HEK293 (cell line): ENCODE results near the gene GSN.

Experiments used
- CTCF ChIA-PET: fragments of 350-600 bp; formaldehyde crosslinking; extraction: SDS; loops from one replicate; lab custom pipeline; 2021; ENCODE audit warnings: antibody characterized with exemption; lab: Yijun Ruan, JAX
- POLR2A ChIA-PET: fragments of 300-600 bp; formaldehyde crosslinking; extraction: SDS; loops from one replicate; lab custom pipeline; 2020; ENCODE audit warnings: antibody characterized with exemption, inconsistent platforms; lab: Yijun Ruan, JAX
- H3K27ac ChIP-seq: fragments of 200-500 bp; sonication (Bioruptor generic); 2 replicates; pipeline ENCODE4 v1.5.1; 2014; ENCODE audit warnings: low read depth, low read length, control low read depth, inconsistent platforms; ENCODE audit errors: extremely low read depth
- H3K36me3 ChIP-seq, 2 experiments: fragments of 200-500 bp in 1 of 2; sonication (Bioruptor generic) in 1 of 2; 1 replicate in 1 of 2; 2 replicates in 1 of 2; pipeline ENCODE4 v1.5.1; 2014 to 2017; ENCODE audit warnings: inconsistent platforms in 2 of 2, low read length in 2 of 2; ENCODE audit not compliant: control insufficient read depth in 2 of 2, insufficient read depth in 1 of 2
- H3K4me1 ChIP-seq: fragments of 200-500 bp; sonication (Bioruptor generic); 2 replicates; pipeline ENCODE4 v1.5.1; 2014; ENCODE audit warnings: mild to moderate bottlenecking, low read length, inconsistent platforms; ENCODE audit not compliant: control insufficient read depth, insufficient read depth
- H3K4me3 ChIP-seq: 2 replicates; pipeline ENCODE4 v1.5.1; 2011; ENCODE audit warnings: low read depth, mild to moderate bottlenecking, control low read depth, low read length, moderate library complexity
- H3K9me3 ChIP-seq: fragments of 200-500 bp; sonication (Bioruptor generic); 2 replicates; pipeline ENCODE4 v1.5.1; 2014; ENCODE audit warnings: low read depth, low read length, inconsistent platforms; ENCODE audit not compliant: control insufficient read depth, insufficient read depth
- HOXC10 ChIP-seq: sonication (generic); formaldehyde crosslinking; IDR thresholded peaks from 2 replicates; pipeline ENCODE4 v1.8.1; 2023; ENCODE audit warnings: mild to moderate bottlenecking, missing genetic modification reagents
- OSR2 ChIP-seq: fragments of 450-650 bp; formaldehyde crosslinking; IDR thresholded peaks from 2 replicates; pipeline ENCODE4 v1.5.1; 2016; ENCODE audit warnings: missing biosample characterization, missing genetic modification characterization
- PRDM1 ChIP-seq: fragments of 450-650 bp; formaldehyde crosslinking; IDR thresholded peaks from 2 replicates; pipeline ENCODE4; 2016; ENCODE audit warnings: missing biosample characterization, missing genetic modification characterization
- RBAK ChIP-seq: fragments of 450-650 bp; formaldehyde crosslinking; IDR thresholded peaks from 2 replicates; pipeline ENCODE4 v1.5.1; 2016; ENCODE audit warnings: missing biosample characterization, missing genetic modification characterization
- ZBTB7A ChIP-seq: fragments of 450-650 bp; formaldehyde crosslinking; IDR thresholded peaks from 2 replicates; pipeline ENCODE4 v1.5.1; 2016; ENCODE audit warnings: low read depth, missing biosample characterization, missing genetic modification characterization
- ZNF239 ChIP-seq: fragments of 450-650 bp; formaldehyde crosslinking; IDR thresholded peaks from 2 replicates; pipeline ENCODE4 v1.5.1; 2016; ENCODE audit warnings: missing biosample characterization, missing genetic modification characterization
- ZNF324 ChIP-seq: fragments of 450-650 bp; formaldehyde crosslinking; IDR thresholded peaks from 2 replicates; pipeline ENCODE4 v1.5.1; 2016; ENCODE audit warnings: missing biosample characterization, missing genetic modification characterization
- ZNF366 ChIP-seq: fragments of 450-650 bp; formaldehyde crosslinking; conservative IDR thresholded peaks from 2 replicates; pipeline ENCODE4 v1.5.1; 2016; ENCODE audit warnings: missing biosample characterization, missing genetic modification characterization
- ZNF394 ChIP-seq: fragments of 450-650 bp; formaldehyde crosslinking; IDR thresholded peaks from 2 replicates; pipeline ENCODE4 v1.5.1; 2016; ENCODE audit warnings: missing biosample characterization, missing genetic modification characterization, mild to moderate bottlenecking, moderate library complexity, borderline replicate concordance
- ZNF560 ChIP-seq: fragments of 450-650 bp; formaldehyde crosslinking; IDR thresholded peaks from 2 replicates; pipeline ENCODE4 v1.5.1; 2017; ENCODE audit warnings: missing biosample characterization, missing genetic modification characterization, borderline replicate concordance
- ZNF768 ChIP-seq: fragments of 450-650 bp; formaldehyde crosslinking; IDR thresholded peaks from 2 replicates; pipeline ENCODE4 v1.5.1; 2018; ENCODE audit warnings: missing biosample characterization, mild to moderate bottlenecking, missing genetic modification characterization
- ZNF777 ChIP-seq: fragments of 450-650 bp; formaldehyde crosslinking; IDR thresholded peaks from 2 replicates; pipeline ENCODE4 v1.5.1; 2017; ENCODE audit warnings: missing biosample characterization, missing genetic modification characterization, borderline replicate concordance
- ZSCAN16 ChIP-seq: fragments of 450-650 bp; formaldehyde crosslinking; IDR thresholded peaks from 2 replicates; pipeline ENCODE4 v1.5.1; 2016; ENCODE audit warnings: missing biosample characterization, missing genetic modification characterization
- TF ChIP-seq, protein P1 (sequence below): fragments of 450-650 bp; formaldehyde crosslinking; IDR thresholded peaks from 2 replicates; pipeline ENCODE4 v1.5.1; 2017; ENCODE audit warnings: missing biosample characterization, missing genetic modification characterization
- TF ChIP-seq, protein P2 (sequence below): fragments of 450-650 bp; formaldehyde crosslinking; IDR thresholded peaks from 2 replicates; pipeline ENCODE4 v1.5.1; 2017; ENCODE audit warnings: missing biosample characterization, missing genetic modification characterization

GSN gene

DNA sequence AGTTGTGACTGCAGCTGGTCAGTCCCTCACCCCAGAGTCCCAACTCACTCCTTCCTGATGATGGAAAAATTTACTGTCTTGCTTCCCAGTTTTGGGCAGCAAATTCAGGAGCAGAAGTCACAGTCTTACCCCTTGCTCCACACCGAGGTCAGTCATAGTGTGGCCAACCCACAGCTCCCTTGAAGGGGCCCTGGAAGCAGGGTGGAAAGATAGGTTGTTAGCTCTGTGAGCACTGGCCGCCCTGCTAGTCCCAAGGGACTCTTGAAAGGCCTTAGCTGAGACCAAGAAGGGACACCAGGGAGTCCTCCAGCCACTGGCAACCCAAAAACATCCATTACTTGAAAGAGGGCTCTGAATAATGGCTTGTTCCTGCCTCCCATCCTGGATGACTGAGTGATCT lies 40.0 kb downstream of the GSN start:
- Histone ChIP-seq H3K9me3 (no peaks in the 10 kb centered on the region), H3K4me3 (no peak overlapping the region), H3K36me3 (peaks cover 0 to 43% of the 10 kb centered on the region in 2 experiments; a peak in 1 of 3 replicates), H3K4me1 (no peaks in the 10 kb centered on the region), H3K27ac (no peak overlapping the region)
- TF ChIP-seq ZNF239 (tag by site-specific recombination) (no peak), HOXC10 (no peak)
- CTCF ChIA-PET: interaction anchor here (0.6 to 4.5 kb wide), 4 partner anchors 8 to 354 kb away, joined by 3 to 27 read pairs (median 10); no protein-coding TSS in a partner anchor
- POLR2A ChIA-PET: no interaction called here

DNA sequence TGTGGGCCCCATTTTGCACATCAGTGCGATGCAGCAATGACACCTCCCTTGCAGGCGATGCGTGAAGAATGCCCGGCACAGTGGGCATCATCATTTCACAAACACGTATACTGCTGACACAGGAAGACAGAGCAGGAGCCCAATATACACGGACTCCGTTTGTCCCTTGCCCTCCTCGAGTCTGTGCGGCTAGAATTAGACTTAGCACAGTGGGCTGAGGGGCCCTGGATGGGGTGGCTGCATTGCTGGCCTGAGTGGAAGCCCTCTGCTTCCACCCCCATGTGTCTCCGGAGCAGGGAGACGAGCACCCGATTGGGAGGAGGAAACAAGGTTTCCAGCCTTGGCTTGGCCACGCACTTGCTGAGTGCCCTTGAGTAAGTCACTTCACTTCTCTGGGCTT lies 40.8 kb downstream of the GSN start:
- Histone ChIP-seq H3K4me3 (no peak overlapping the region), H3K36me3 (peaks cover 0 to 44% of the 10 kb centered on the region in 2 experiments; a peak in 1 of 3 replicates), H3K9me3 (no peaks in the 10 kb centered on the region), H3K4me1 (no peaks in the 10 kb centered on the region), H3K27ac (no peak overlapping the region)
- TF ChIP-seq, protein P1, sequence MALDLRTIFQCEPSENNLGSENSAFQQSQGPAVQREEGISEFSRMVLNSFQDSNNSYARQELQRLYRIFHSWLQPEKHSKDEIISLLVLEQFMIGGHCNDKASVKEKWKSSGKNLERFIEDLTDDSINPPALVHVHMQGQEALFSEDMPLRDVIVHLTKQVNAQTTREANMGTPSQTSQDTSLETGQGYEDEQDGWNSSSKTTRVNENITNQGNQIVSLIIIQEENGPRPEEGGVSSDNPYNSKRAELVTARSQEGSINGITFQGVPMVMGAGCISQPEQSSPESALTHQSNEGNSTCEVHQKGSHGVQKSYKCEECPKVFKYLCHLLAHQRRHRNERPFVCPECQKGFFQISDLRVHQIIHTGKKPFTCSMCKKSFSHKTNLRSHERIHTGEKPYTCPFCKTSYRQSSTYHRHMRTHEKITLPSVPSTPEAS (tag by site-specific recombination): no peak
- TF ChIP-seq ZNF560 (tag by site-specific recombination): no peak
- ChIA-PET CTCF (interaction anchor here (0.8 to 2.8 kb wide), 3 partner anchors 11 to 96 kb away, joined by 3 to 16 read pairs (median 3); no protein-coding TSS in a partner anchor), POLR2A (no interaction called here)

DNA sequence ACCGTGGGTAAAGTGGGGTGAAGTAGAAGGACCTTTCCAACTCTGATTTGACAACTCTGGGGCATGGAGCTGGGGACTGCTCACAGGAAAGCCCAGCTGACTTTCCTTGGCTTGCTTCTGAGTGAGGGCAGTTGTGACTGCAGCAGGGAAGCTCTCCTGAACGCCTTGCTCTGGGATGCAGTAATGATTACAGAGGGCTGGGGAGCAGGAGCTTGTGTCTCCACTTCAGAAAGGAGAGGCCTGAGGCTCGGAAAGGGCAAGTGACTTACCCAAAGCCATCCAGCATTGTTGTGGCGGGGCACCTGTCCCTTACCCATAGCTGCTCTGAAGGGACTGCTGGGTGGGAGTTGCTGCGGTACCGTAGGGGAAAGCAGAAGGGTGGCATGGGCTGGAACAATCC lies 41.2 kb downstream of the GSN start:
- H3K36me3 ChIP-seq: peaks cover 0 to 44% of the 10 kb centered on the region in 2 experiments; a peak in 1 of 3 replicates
- TF ChIP-seq OSR2 (tag by site-specific recombination) (no peak), ZNF324 (tag by site-specific recombination) (no peak), ZNF777 (tag by site-specific recombination) (no peak), ZSCAN16 (tag by site-specific recombination) (no peak), ZBTB7A (no peak)
- TF ChIP-seq, protein P2, sequence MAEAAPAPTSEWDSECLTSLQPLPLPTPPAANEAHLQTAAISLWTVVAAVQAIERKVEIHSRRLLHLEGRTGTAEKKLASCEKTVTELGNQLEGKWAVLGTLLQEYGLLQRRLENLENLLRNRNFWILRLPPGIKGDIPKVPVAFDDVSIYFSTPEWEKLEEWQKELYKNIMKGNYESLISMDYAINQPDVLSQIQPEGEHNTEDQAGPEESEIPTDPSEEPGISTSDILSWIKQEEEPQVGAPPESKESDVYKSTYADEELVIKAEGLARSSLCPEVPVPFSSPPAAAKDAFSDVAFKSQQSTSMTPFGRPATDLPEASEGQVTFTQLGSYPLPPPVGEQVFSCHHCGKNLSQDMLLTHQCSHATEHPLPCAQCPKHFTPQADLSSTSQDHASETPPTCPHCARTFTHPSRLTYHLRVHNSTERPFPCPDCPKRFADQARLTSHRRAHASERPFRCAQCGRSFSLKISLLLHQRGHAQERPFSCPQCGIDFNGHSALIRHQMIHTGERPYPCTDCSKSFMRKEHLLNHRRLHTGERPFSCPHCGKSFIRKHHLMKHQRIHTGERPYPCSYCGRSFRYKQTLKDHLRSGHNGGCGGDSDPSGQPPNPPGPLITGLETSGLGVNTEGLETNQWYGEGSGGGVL (tag by site-specific recombination): no peak
- ChIA-PET CTCF (interaction anchor here (0.8 to 2.8 kb wide), 4 partner anchors 9 to 96 kb away, joined by 3 to 16 read pairs (median 4); no protein-coding TSS in a partner anchor), POLR2A (interaction anchor here (1.7 kb wide), 1 partner anchor 11 kb away, joined by 3 read pairs; no protein-coding TSS in a partner anchor)
- no peak overlapping the region for H3K27ac ChIP-seq
- no peak overlapping the region for H3K4me3 ChIP-seq
- H3K4me1 ChIP-seq: no peaks in the 10 kb centered on the region
- H3K9me3 ChIP-seq: no peaks in the 10 kb centered on the region

DNA sequence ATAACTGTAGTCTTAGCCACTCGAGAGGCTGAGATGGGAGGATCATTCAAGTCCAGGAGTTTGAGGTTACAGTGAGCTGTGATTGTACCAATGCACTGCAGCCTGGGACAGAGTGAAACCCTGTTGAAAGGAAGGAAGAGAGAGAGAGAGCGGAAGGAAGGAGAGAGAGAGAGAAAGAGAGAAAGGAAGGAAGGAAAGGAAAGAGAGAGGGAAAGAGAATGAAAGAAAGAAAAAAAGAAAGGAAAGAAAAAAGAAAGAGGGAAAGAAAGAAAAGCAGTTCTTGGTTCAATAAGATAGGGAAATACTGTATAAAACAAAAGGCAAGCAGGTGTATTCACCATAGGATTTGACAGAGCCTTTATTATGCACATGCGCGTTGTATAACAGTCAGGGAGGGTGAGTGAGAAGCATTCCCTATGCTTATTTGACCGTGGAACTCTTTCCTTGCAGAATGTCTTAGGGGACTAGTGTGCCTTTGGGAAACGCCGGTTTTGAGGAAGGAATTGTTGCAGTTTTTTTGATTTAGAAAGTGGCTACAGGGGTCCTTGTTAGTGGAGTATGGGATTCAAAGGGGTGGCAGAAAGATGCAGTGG lies 42.0 kb downstream of the GSN start:
- TF ChIP-seq RBAK (tag by site-specific recombination) (peak; percentile 89; the same call in 1 of the 2 replicates), ZNF366 (tag by site-specific recombination) (peak; percentile 59), PRDM1 (tag by site-specific recombination) (peak; percentile 80), ZNF768 (tag by site-specific recombination) (no peak), ZNF394 (tag by site-specific recombination) (no peak)
- H3K9me3 ChIP-seq: no peaks in the 10 kb centered on the region
- H3K36me3 ChIP-seq: peaks cover 0 to 38% of the 10 kb centered on the region in 2 experiments; a peak in 1 of 3 replicates
- ChIA-PET POLR2A (interaction anchor here (1.7 kb wide), 1 partner anchor 10 kb away, joined by 3 read pairs; no protein-coding TSS in a partner anchor), CTCF (interaction anchor here (0.8 to 2.8 kb wide), 3 partner anchors 8 to 32 kb away, joined by 3 to 16 read pairs (median 4); no protein-coding TSS in a partner anchor)
- no peak overlapping the region for H3K4me3 ChIP-seq
- no peak overlapping the region for H3K27ac ChIP-seq
- no peaks in the 10 kb centered on the region for H3K4me1 ChIP-seq
